Measurements from ENCODE around the gene SPSB3. TPM values are rescaled to one million over a fixed set of nuclear protein-coding genes. Genes with fewer than 3 reads are reported as not detected.

SPSB3 gene
- total RNA-seq, 1 donor from 2014 or later, result 27.7 TPM

DNA sequence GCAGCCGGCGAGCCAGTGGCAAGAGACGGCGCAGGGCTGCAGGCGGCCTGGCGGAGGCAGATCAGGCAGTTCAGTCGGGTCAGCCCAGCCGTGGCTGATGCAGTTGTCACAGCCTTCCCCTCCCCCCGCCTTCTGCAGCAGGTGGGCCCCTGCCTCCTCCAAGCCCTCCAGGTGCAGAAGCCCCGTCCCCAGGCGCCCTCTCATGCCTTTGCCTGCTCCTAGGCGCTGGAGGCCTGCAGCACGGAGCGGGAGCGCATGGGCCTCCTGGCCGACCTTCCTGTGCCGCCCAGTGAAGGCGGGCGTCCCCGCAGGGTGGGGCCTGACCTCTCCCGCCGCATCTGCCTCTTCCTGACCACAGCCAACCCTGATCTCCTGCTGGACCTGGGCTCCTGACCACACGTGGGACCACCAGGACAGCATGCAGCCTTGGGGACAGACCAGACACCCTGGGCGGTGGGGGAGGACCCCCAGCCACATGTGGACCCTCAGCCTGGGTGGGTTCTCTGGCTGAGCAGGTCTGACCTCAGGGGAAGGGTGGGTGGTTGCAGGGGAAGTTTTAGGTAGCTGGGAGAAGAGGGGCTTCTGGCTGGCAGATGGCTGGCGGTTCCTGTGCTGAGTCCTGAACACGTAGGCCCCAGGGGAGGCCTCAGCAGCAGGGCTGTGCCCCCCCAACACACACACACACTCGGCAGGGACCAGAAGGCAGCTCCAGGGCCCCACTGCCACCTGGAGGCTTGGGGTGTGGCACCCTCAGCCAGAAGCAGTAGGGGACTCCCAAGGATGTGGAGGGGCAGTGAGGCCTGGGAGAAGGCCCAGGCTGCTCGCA is 6.3 kb downstream of the SPSB3 start:
- Histone ChIP-seq H3K9me3 (ENCODE audit: control insufficient read depth in 3 of 3, low read length in 3 of 3) (no peaks in the 10 kb centered on the region), H3K27ac (ENCODE audit: low read depth, low read length) (no peak overlapping the region), H3K36me3 (ENCODE audit: control insufficient read depth in 3 of 3, insufficient read depth in 3 of 3, low read length in 3 of 3) (peaks cover 34 to 57% (median 39%) of the 10 kb centered on the region in 3 donors), H3K27me3 (ENCODE audit: control insufficient read depth in 3 of 3, insufficient read depth in 3 of 3, low read length in 3 of 3) (no peaks in the 10 kb centered on the region), H3K9ac (ENCODE audit: low read depth in 1 of 3, low read length in 3 of 3) (no peak overlapping the region), H3K4me1 (ENCODE audit: control insufficient read depth in 3 of 3, insufficient read depth in 3 of 3, low read length in 3 of 3) (peaks cover 33 to 57% (median 43%) of the 10 kb centered on the region in 3 donors), H3K4me3 (ENCODE audit: low read length in 3 of 3) (no peak overlapping the region)

DNA sequence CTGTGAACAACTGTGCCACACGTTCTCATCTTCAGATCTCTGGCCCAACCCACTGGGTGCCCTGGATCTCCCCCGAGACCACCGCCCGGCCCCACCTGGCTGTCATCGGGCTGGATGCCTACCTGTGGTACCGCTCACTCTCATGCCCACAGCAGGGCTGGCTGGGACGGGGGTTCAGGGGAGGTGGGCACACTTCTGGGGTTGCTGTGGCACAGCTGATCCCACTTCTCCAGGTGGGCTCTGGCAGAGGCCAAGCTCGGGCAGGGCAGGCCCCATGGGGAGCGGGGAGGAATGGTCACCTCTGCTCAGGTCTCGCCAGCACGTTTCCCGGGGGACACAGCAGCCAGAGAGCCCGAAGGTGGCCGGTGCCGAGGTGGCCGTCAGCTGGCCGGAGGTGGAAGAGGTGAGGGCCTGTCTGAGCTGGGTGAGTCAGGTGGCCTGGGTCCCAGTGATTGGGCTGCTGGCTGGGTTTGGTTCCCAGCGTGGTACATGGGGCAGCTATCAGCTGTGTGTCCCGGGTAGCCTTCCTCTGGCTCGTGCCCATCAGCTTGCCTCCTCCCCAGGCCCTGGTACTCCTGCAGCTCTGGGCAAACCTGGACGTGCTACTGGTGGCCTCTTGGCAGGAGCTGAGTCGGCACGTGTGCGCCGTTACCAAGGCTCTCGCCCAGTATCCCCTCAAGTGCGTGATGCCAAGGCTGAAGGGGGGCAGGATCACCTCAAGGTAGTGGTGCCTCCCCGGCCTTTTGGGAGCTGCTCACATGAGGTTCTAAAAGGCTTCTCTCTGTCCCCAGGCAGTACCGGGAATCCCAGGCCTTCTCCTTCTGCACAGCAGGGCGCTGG is 7.1 kb downstream of the SPSB3 start:
- peak overlapping the region in 2 of 3 donors; percentile 82 to 95 for H3K9ac ChIP-seq (ENCODE audit: low read depth in 1 of 3, low read length in 3 of 3)

DNA sequence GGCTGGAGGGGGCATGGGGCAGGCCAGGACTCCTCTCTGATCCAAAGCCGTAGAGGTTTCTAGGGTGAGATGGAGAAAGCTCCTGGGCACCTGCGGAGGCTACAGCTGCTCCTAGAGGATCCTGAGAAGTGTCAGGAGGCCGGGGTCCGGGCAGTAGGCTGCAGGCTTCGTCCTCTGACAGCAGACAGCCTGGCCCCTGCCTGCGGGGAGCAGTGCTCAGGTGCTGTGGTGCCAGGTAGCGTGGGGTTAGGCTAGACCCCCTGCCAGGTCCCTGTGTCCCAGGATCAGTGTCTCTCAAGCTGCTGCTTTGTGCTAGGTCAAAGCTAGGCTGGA is 8.0 kb downstream of the SPSB3 start:
- Histone ChIP-seq H3K9me3 (ENCODE audit: control insufficient read depth in 3 of 3, low read length in 3 of 3) (no peaks in the 10 kb centered on the region), H3K27me3 (ENCODE audit: control insufficient read depth in 3 of 3, insufficient read depth in 3 of 3, low read length in 3 of 3) (no peaks in the 10 kb centered on the region), H3K4me3 (ENCODE audit: low read length in 3 of 3) (peak overlapping the region; percentile 14 to 35 (median 31)), H3K4me1 (ENCODE audit: control insufficient read depth in 3 of 3, insufficient read depth in 3 of 3, low read length in 3 of 3) (peaks cover 29 to 55% (median 37%) of the 10 kb centered on the region in 3 donors), H3K9ac (ENCODE audit: low read depth in 1 of 3, low read length in 3 of 3) (peak overlapping the region in 2 of 3 donors; percentile 82 to 95), H3K36me3 (ENCODE audit: control insufficient read depth in 3 of 3, insufficient read depth in 3 of 3, low read length in 3 of 3) (peaks cover 21 to 42% (median 33%) of the 10 kb centered on the region in 3 donors), H3K27ac (ENCODE audit: low read depth, low read length) (peak overlapping the region; percentile 81)

More for the DNA sequence above, 7.1 kb downstream of the SPSB3 start:
- Histone ChIP-seq H3K9me3 (ENCODE audit: control insufficient read depth in 3 of 3, low read length in 3 of 3) (no peaks in the 10 kb centered on the region), H3K27ac (ENCODE audit: low read depth, low read length) (no peak overlapping the region), H3K4me1 (ENCODE audit: control insufficient read depth in 3 of 3, insufficient read depth in 3 of 3, low read length in 3 of 3) (peaks cover 31 to 56% (median 40%) of the 10 kb centered on the region in 3 donors), H3K27me3 (ENCODE audit: control insufficient read depth in 3 of 3, insufficient read depth in 3 of 3, low read length in 3 of 3) (no peaks in the 10 kb centered on the region), H3K4me3 (ENCODE audit: low read length in 3 of 3) (no peak overlapping the region), H3K36me3 (ENCODE audit: control insufficient read depth in 3 of 3, insufficient read depth in 3 of 3, low read length in 3 of 3) (peaks cover 26 to 50% (median 39%) of the 10 kb centered on the region in 3 donors)

DNA sequence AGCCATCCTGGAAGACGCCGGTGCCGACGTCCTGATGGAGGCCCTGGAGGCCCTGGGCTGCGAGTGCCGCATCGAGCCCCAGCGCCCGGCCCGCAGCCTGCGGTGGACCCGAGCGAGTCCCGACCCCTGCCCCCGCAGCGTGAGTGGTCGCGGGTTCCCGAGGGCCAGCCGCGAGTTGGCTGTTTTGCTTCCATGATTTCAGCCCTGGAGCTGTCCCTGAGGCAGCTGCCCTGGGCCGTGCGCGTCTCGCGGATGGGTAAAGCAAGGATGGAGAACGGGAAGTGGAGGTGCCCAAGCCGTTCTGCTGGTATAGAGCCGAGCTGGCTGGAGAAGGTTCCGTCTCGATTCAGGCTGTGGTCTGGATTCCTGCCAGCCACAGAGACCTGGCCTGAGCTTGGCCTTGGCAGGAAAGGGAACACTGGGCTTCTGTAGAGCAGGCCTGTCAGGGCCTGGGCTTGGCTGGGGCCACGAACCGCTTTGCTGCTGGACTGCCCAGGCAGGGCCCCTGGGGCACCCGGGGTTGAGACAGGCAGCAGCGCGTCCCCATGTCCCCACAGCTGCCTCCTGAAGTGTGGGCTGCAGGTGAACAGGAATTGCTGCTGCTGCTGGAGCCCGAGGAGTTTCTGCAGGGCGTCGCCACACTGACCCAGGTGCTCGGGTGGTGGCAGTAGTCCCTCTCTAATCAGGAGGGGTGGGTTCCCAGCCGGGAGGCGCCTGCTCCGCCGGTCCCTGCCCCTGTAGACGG is 8.5 kb downstream of the SPSB3 start:
- Histone ChIP-seq H3K4me3 (ENCODE audit: low read length in 3 of 3) (peak overlapping the region; percentile 69 to 90 (median 90)), H3K4me1 (ENCODE audit: control insufficient read depth in 3 of 3, insufficient read depth in 3 of 3, low read length in 3 of 3) (peaks cover 29 to 51% (median 37%) of the 10 kb centered on the region in 3 donors), H3K9ac (ENCODE audit: low read depth in 1 of 3, low read length in 3 of 3) (peak overlapping the region; percentile 82 to 95 (median 83)), H3K27ac (ENCODE audit: low read depth, low read length) (peak overlapping the region; percentile 81), H3K36me3 (ENCODE audit: control insufficient read depth in 3 of 3, insufficient read depth in 3 of 3, low read length in 3 of 3) (peaks cover 16 to 41% (median 33%) of the 10 kb centered on the region in 3 donors), H3K27me3 (ENCODE audit: control insufficient read depth in 3 of 3, insufficient read depth in 3 of 3, low read length in 3 of 3) (no peaks in the 10 kb centered on the region), H3K9me3 (ENCODE audit: control insufficient read depth in 3 of 3, low read length in 3 of 3) (no peaks in the 10 kb centered on the region)

DNA sequence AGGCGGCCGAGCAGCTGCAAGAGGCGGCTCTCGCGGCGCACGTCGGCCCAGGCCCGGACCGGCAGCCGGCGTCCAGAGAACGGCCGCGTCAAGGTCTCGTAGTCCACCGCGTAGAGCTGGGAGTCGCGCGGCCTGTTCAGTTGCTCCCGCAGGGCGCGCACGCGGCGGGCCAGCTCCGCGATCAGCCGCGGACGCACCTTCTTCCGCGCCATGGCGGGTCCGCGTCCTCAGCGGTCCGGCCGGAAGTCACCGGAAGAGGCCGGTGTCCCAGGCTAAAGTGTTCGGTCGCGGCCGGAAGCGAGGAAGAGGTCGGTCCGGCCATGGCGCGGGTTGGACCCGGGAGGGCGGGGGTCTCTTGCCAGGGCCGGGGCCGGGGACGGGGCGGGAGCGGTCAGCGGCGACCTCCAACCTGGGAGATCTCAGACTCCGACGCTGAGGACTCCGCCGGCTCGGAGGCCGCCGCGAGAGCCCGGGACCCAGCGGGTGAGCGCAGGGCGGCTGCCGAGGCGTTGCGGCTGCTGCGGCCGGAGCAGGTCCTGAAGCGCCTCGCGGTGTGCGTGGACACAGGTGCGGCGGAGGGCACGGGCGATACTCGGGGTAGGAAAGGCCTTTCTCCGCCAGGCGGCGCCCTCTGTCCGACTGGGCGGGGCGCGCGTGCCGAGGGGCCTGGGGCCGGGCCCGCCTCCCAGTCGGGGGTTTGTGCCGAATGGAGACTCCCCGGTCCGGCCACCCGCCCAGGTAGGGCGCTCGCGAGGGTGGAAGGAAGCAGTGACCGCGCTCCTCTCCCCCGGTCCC is 9.3 kb downstream of the SPSB3 start, which contains the start of gene MRPS34:
MRPS34 (minus strand) TSS at position 227 of the 795 bp plus-strand sequence; CDS start at position 212, 15 bp downstream.
- peaks cover 29 to 49% (median 37%) of the 10 kb centered on the region in 3 donors for H3K4me1 ChIP-seq (ENCODE audit: control insufficient read depth in 3 of 3, insufficient read depth in 3 of 3, low read length in 3 of 3)

DNA sequence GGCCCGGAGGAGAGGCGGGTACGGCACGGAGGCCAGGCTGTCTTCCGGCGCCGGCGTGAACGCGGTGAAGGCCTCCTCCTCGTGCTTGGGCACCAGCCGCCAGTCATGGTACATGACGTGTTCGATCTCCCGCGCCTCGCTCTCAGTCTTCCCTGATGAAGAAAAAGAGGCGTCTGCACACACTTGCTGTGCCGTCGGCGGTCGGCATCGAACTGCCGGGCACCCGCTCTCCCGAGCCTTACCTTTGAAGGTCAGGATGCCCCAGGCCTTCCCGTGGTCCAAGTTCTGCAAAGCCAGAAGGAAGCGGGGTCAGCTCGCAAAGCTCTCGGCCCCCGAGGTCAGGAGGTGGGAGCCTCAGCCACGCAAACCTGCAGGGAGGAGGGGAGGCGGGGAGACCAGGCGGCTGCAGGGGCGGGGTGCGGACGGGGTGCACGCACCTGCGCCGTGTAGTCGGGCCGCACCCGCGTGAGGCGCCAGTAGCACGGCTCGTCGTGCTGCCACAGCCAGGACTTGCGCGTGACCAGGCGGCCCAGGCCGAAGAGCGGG is 9.9 kb downstream of the SPSB3 start, which contains the start of gene EME2:
EME2 (plus strand) TSS at position 449 of the 546 bp plus-strand sequence. CDS start 418 bp downstream, outside the sequence.
- H3K9me3 ChIP-seq (ENCODE audit: control insufficient read depth in 3 of 3, low read length in 3 of 3), result no peaks in the 10 kb centered on the region
- peak within 1 kb of the TSS; percentile 82 to 95 (median 83) for H3K9ac ChIP-seq (ENCODE audit: low read depth in 1 of 3, low read length in 3 of 3)
- H3K4me3 ChIP-seq (ENCODE audit: low read length in 3 of 3), result peak within 1 kb of the TSS; percentile 69 to 90 (median 90)
- H3K27me3 ChIP-seq (ENCODE audit: control insufficient read depth in 3 of 3, insufficient read depth in 3 of 3, low read length in 3 of 3), result no peaks in the 10 kb centered on the region
- H3K27ac ChIP-seq (ENCODE audit: low read depth, low read length), result peak within 1 kb of the TSS; percentile 81
- peaks cover 29 to 49% (median 37%) of the 10 kb centered on the region in 3 donors for H3K4me1 ChIP-seq (ENCODE audit: control insufficient read depth in 3 of 3, insufficient read depth in 3 of 3, low read length in 3 of 3)
- peaks cover 22 to 40% (median 30%) of the 10 kb centered on the region in 3 donors for H3K36me3 ChIP-seq (ENCODE audit: control insufficient read depth in 3 of 3, insufficient read depth in 3 of 3, low read length in 3 of 3)

More for the DNA sequence above, 9.3 kb downstream of the SPSB3 start, which contains the start of gene MRPS34:
- Histone ChIP-seq H3K36me3 (ENCODE audit: control insufficient read depth in 3 of 3, insufficient read depth in 3 of 3, low read length in 3 of 3) (peaks cover 19 to 40% (median 31%) of the 10 kb centered on the region in 3 donors), H3K27me3 (ENCODE audit: control insufficient read depth in 3 of 3, insufficient read depth in 3 of 3, low read length in 3 of 3) (no peaks in the 10 kb centered on the region), H3K9me3 (ENCODE audit: control insufficient read depth in 3 of 3, low read length in 3 of 3) (no peaks in the 10 kb centered on the region), H3K4me3 (ENCODE audit: low read length in 3 of 3) (peak within 1 kb of the TSS; percentile 69 to 90 (median 90)), H3K27ac (ENCODE audit: low read depth, low read length) (peak within 1 kb of the TSS; percentile 81), H3K9ac (ENCODE audit: low read depth in 1 of 3, low read length in 3 of 3) (peak within 1 kb of the TSS; percentile 82 to 95 (median 83))

DNA sequence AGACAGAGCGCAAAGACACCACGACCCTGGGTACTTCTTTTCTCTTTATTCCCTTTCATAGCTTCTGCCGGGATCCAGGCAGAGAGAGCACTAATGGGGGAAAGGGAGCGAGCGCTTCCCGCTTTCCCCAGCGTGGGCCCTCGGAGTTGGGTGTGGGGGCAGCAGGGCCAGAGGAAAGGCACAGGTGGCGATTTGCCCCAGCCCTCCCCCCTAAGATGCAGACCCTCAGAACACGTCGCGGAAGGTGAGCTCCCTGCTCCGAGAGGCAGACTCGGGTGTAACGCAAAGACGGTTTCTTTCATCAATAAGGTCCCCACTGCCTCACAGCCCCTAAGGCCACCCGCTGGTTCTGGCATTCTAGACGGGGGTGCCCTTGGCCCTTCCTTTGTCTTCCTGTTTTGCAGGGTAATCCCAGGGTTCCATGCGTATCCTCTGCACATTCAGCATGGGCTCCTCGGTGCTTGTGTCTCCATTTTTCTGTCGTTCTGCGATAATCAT is 10.5 kb downstream of the SPSB3 start:
- Histone ChIP-seq H3K27ac (ENCODE audit: low read depth, low read length) (peak overlapping the region; percentile 30), H3K9me3 (ENCODE audit: control insufficient read depth in 3 of 3, low read length in 3 of 3) (no peaks in the 10 kb centered on the region), H3K36me3 (ENCODE audit: control insufficient read depth in 3 of 3, insufficient read depth in 3 of 3, low read length in 3 of 3) (peaks cover 26 to 37% (median 30%) of the 10 kb centered on the region in 3 donors), H3K4me1 (ENCODE audit: control insufficient read depth in 3 of 3, insufficient read depth in 3 of 3, low read length in 3 of 3) (peaks cover 29 to 49% (median 37%) of the 10 kb centered on the region in 3 donors), H3K27me3 (ENCODE audit: control insufficient read depth in 3 of 3, insufficient read depth in 3 of 3, low read length in 3 of 3) (no peaks in the 10 kb centered on the region), H3K9ac (ENCODE audit: low read depth in 1 of 3, low read length in 3 of 3) (peak overlapping the region; percentile 74 to 95 (median 83)), H3K4me3 (ENCODE audit: low read length in 3 of 3) (peak overlapping the region; percentile 67 to 90 (median 90))

DNA sequence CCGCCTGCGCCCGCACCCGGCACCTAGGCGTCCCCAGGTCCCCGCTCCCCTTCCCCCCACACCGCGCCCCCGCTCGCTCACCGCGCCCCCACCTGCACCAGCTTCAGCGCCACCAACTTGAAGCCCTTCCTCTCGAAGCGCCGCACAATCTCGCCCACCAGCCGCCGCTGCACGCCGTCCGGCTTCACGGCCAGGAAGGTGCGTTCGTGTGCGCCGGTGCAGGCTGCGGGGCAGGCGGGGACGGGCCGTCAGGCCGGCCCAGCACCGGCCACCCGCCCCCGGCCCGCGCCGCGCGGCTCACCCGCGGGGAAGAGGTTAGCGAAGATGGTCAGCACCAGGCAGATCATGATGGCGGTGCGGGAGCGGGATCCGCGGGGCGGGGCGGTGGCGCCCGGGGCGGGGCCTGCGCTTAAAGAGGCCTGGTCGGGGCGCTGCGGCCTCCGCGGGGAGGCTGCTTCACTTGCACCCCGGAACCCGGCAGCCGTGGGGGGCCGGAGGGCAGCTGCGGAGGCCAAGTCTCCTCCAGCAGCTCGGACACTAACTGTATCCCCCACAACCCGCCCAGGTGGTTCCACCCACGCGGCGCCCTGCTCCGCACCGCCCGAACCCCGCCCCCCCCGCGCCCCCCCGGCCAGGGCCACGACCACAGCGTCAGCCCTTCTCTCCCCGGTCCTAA is 11.0 kb downstream of the SPSB3 start, which contains the start of gene NME3:
NME3 (minus strand) TSS at position 356 of the 676 bp plus-strand sequence; CDS start at position 347, 9 bp downstream.
- H3K9ac ChIP-seq (ENCODE audit: low read depth in 1 of 3, low read length in 3 of 3), result peak within 1 kb of the TSS; percentile 74 to 95 (median 83)

More for the DNA sequence above, 11.0 kb downstream of the SPSB3 start, which contains the start of gene NME3:
- H3K9me3 ChIP-seq (ENCODE audit: control insufficient read depth in 3 of 3, low read length in 3 of 3), result no peaks in the 10 kb centered on the region
- H3K4me3 ChIP-seq (ENCODE audit: low read length in 3 of 3), result peak within 1 kb of the TSS; percentile 67 to 90 (median 90)
- peaks cover 29 to 49% (median 37%) of the 10 kb centered on the region in 3 donors for H3K4me1 ChIP-seq (ENCODE audit: control insufficient read depth in 3 of 3, insufficient read depth in 3 of 3, low read length in 3 of 3)
- H3K27ac ChIP-seq (ENCODE audit: low read depth, low read length), result peak within 1 kb of the TSS; percentile 30
- H3K27me3 ChIP-seq (ENCODE audit: control insufficient read depth in 3 of 3, insufficient read depth in 3 of 3, low read length in 3 of 3), result no peaks in the 10 kb centered on the region
- H3K36me3 ChIP-seq (ENCODE audit: control insufficient read depth in 3 of 3, insufficient read depth in 3 of 3, low read length in 3 of 3), result peaks cover 25 to 35% (median 30%) of the 10 kb centered on the region in 3 donors
